Uterus (tissue), 4 donors: Measurements from ENCODE around the gene TMPRSS9. TPM values are rescaled to one million over a fixed set of nuclear protein-coding genes. Genes with fewer than 3 reads are reported as not detected.

ENCODE experiments used
- DNase-seq, 2 donors: peaks; one replicate each; pipeline ENCODE4 v3.0.0-alpha.2; 2019 to 2020
- H3K27ac ChIP-seq, 2 donors: fragments of 200-600 bp; sonication (generic); 1 replicate in 1 of 2; 2 replicates in 1 of 2; pipeline ENCODE4 v1.5.1; 2016 to 2018
- H3K27me3 ChIP-seq, 2 donors: fragments of 200-600 bp; sonication (generic); one replicate each; pipeline ENCODE4 v1.5.1; 2018 to 2019; ENCODE audit warnings: control low read depth in 1 of 2
- H3K36me3 ChIP-seq, 2 donors: fragments of 200-600 bp; sonication (generic); one replicate each; pipeline ENCODE4 v1.5.1; 2019; ENCODE audit warnings: control low read depth in 1 of 2
- H3K4me1 ChIP-seq, 2 donors: fragments of 200-600 bp; sonication (generic); one replicate each; pipeline ENCODE4 v1.5.1; 2018 to 2019; ENCODE audit warnings: control low read depth in 1 of 2
- H3K4me3 ChIP-seq, 2 donors: fragments of 200-600 bp; sonication (generic); 1 replicate in 1 of 2; 2 replicates in 1 of 2; pipeline ENCODE4 v1.5.1; 2018 to 2019; ENCODE audit warnings: mild to moderate bottlenecking in 1 of 2
- H3K9me3 ChIP-seq, 2 donors: fragments of 200-600 bp; sonication (generic); one replicate each; pipeline ENCODE4 v1.5.1; 2019; ENCODE audit warnings: control low read depth in 1 of 2
- CTCF ChIP-seq, 4 experiments: fragments of 200-600 bp in 2 of 4; fragments of 450-650 bp in 2 of 4; sonication (generic) in 2 of 4; IDR thresholded peaks; one replicate each; pipeline ENCODE4 v1.5.1; 2016 to 2019; ENCODE audit warnings: antibody characterized with exemption in 4 of 4, mild to moderate bottlenecking in 2 of 4, moderate library complexity in 1 of 4
- POLR2A ChIP-seq, 2 donors: fragments of 450-650 bp; IDR thresholded peaks; one replicate each; pipeline ENCODE4 v1.6.1; 2016; ENCODE audit warnings: antibody characterized with exemption in 2 of 2, mild to moderate bottlenecking in 1 of 2, moderate library complexity in 1 of 2
- intact Hi-C: fragments of 100-400 bp; cut with DNase I; formaldehyde crosslinking; loops from one replicate; pipeline ENCODE4 v1.15.1; 2023; ENCODE audit warnings: low total_unique reads
- total RNA-seq, 4 donors: library from RNA; depleted of rRNA in 3 of 4; stranded (reverse); fragments of >200 nt in 3 of 4; gene quantifications; one replicate each; pipeline versions ENCODE4 v1.1.0 to v1.2.4, GENCODE V29; 2014 to 2023
- donor health status: DM: yes; HTN: yes; CAD: no.

TMPRSS9 gene
- total RNA-seq, 4 donors from 2014 or later = 0.69 TPM; not detected in 3

DNA sequence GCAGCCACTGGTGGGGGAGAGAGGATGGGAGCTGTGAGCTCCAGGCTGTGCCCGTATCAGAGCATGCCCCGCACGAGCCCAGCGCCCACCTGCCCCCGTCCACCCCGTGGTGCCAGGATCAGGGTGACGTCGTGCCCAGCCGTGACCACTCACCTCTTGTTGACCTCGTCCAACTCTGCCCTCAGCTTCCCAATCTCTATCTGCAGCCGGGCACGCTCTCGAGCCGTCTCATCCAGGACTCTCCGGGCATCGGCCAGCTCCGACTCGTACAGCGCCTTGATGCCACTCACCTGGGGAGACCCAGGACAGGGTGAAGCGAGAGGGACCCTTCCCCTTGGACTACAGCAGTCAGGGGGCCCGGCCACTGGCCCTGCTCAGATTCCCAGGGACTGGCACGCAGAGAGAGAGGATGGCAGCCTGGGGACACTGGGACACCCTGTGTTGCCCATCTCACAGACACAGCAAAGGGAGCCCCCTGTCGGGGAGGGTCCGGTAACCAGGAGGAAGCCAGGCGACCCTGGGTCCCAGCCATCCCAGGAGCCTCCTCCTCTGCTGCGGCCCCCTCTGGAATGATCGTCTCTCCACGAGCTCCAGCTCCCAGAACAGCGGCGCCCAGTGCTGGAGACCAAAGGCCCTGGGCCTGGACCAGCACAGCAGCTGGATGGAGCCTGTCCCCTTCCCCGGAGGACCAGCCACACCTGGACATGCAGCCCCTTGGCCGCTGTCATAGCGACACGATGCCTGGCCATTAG is 84.4 kb downstream of the TMPRSS9 start:
- H3K27me3 ChIP-seq = no peaks in the 10 kb centered on the region
- H3K4me1 ChIP-seq = no peaks in the 10 kb centered on the region
- intact Hi-C loops = no loop called here
- no peaks in the 10 kb centered on the region for H3K9me3 ChIP-seq
- no peak for DNase-seq
- H3K27ac ChIP-seq = no peak overlapping the region
- TF ChIP-seq POLR2A (IDR thresholded peaks at IDR 0.05) (no peak), CTCF (IDR thresholded peaks at IDR 0.05) (no peak)
- no peak overlapping the region for H3K4me3 ChIP-seq
- no peaks in the 10 kb centered on the region for H3K36me3 ChIP-seq

DNA sequence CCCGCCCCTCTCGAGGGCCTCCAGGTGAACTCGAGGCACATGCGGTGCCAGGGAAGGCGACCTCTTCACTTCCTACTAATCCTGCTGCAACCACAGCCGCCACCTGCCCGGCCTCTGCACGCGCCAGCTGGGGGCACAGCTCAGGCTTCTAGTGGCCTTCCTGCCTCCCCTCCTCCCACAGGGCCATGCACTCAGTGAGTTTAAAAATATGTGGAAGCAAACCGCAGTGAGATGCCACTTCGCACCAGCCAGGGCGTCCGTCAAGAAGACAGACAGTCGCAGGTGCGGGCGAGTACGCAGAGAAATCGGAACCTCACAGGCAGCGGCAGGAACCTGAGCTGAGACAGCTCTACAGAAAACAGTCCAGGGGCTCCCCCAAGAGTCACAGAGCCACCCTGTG is 86.3 kb downstream of the TMPRSS9 start:
- no peaks in the 10 kb centered on the region for H3K36me3 ChIP-seq
- no peaks in the 10 kb centered on the region for H3K27me3 ChIP-seq
- H3K9me3 ChIP-seq = no peaks in the 10 kb centered on the region
- no peak for DNase-seq
- TF ChIP-seq CTCF (IDR thresholded peaks at IDR 0.05) (no peak), POLR2A (IDR thresholded peaks at IDR 0.05) (no peak)
- no peaks in the 10 kb centered on the region for H3K4me1 ChIP-seq
- no peak overlapping the region for H3K4me3 ChIP-seq
- H3K27ac ChIP-seq = no peak overlapping the region
- intact Hi-C loops = no loop called here

DNA sequence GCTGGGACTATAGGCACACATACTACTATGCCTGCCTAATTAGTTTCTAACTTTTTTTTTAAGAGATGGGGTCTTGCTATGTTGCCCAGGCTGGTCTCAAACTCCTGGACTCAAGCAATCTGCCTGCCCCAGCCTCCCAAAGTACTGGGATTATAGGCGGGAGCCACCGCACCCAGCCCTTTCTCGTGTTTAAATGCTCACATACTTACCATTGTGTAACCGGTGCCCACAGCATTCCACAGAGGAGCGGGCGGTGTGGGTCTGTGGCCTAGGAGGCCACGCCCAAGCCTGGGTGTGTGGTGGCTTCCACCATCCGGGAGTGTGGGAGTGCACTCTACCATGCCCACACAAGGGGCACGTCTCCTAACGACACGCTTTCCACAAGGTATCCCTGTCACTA is 89.0 kb downstream of the TMPRSS9 start:
- Histone ChIP-seq H3K4me1 (no peaks in the 10 kb centered on the region), H3K27me3 (no peaks in the 10 kb centered on the region), H3K4me3 (no peak overlapping the region), H3K36me3 (no peaks in the 10 kb centered on the region), H3K27ac (no peak overlapping the region), H3K9me3 (no peaks in the 10 kb centered on the region)
- DNase-seq = no peak
- intact Hi-C loops = no loop called here
- TF ChIP-seq POLR2A (IDR thresholded peaks at IDR 0.05) (no peak), CTCF (IDR thresholded peaks at IDR 0.05) (no peak)

- TF ChIP-seq POLR2A (IDR thresholded peaks at IDR 0.05) (no peak), CTCF (IDR thresholded peaks at IDR 0.05) (no peak)
- Histone ChIP-seq H3K4me3 (no peak overlapping the region), H3K27ac (no peak overlapping the region), H3K4me1 (peaks cover 0 to 9% of the 10 kb centered on the region in 2 donors), H3K9me3 (no peaks in the 10 kb centered on the region), H3K27me3 (no peaks in the 10 kb centered on the region), H3K36me3 (no peaks in the 10 kb centered on the region)
- intact Hi-C loops = no loop called here
- no peak for DNase-seq
These were observed 91.1 kb downstream of the TMPRSS9 start for GRCh38 chr19:2451138-2451537.

DNA sequence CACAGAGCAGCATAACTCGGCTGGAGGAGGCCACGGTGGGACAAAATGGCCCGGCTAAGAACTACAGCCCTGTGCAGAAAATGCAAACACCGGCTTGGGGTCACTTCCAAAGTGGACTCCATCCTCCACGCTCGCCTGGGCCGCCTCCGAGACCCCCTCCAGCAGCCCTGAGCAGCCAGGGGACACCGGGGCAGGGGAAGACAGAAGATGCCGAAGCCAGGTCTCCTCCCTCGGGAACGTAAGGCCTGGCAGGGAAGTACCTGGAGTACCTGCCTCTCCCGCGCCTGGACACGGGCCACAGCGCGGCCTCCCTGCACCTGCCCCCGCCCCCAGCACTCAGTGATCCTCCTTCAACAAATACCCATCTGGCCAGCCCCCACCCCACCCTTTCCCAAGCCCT is 91.7 kb downstream of the TMPRSS9 start:
- intact Hi-C loops = no loop called here
- Histone ChIP-seq H3K36me3 (no peaks in the 10 kb centered on the region), H3K9me3 (no peaks in the 10 kb centered on the region), H3K4me1 (peaks cover 0 to 9% of the 10 kb centered on the region in 2 donors), H3K4me3 (no peak overlapping the region), H3K27ac (no peak overlapping the region), H3K27me3 (no peaks in the 10 kb centered on the region)
- TF ChIP-seq POLR2A (IDR thresholded peaks at IDR 0.05) (no peak), CTCF (IDR thresholded peaks at IDR 0.05) (no peak)
- no peak for DNase-seq
